Astrocyte (in vitro differentiated cells and primary cell): ENCODE results near the gene PP2D1.

Experiments used
- CTCF ChIP-seq: IDR thresholded peaks from 2 replicates; pipeline ENCODE4 v1.5.1; 2011; ENCODE audit warnings: low read depth, mild to moderate bottlenecking, inconsistent platforms, low read length, moderate library complexity; ENCODE audit not compliant: insufficient read depth
- EZH2 ChIP-seq: IDR thresholded peaks from 2 replicates; pipeline ENCODE4 v1.6.1; 2012; ENCODE audit warnings: mild to moderate bottlenecking, low read length, inconsistent platforms; ENCODE audit not compliant: insufficient read depth

- TF ChIP-seq EZH2 = no peak
- no peak for TF ChIP-seq CTCF
Observed at GRCh38 chr3:20027136-20027535, 15.1 kb upstream of the PP2D1 start.
